SK-MEL-5 (cell line): ENCODE results near the gene SMTN. TPM values are rescaled to one million over a fixed set of nuclear protein-coding genes. Genes with fewer than 3 reads are reported as not detected.

ENCODE experiments used
- total RNA-seq: library from RNA; depleted of rRNA; stranded (reverse); fragments of >200 nt; shearing (Covaris generic); gene quantifications from 2 replicates; pipeline ENCODE4 v1.2.3, GENCODE V29; 2014; rRNA removed

Gene SMTN
- total RNA-seq, 1 experiment from 2014 or later: 10.1 TPM

Other genes with a start within 250 kb of the SMTN start
- 4.4 and 7.3 TPM in 2 replicates for gene MORC2, start 112.5 kb upstream of the SMTN start, total RNA-seq
- gene TUG1, start 112.1 kb upstream of the SMTN start, total RNA-seq: 37.1 and 44.2 TPM in 2 replicates
- 2.0 and 3.0 TPM in 2 replicates for gene SELENOM, start 26.2 kb downstream of the SMTN start, total RNA-seq
- gene INPP5J, start 41.6 kb downstream of the SMTN start, total RNA-seq: 0.19 and 0.26 TPM in 2 replicates
- gene PLA2G3, start 59.2 kb downstream of the SMTN start, total RNA-seq: 0.03 TPM in 1 of 2 replicates, not detected in the other
- 63.5 and 68.7 TPM in 2 replicates for gene RNF185, start 78.9 kb downstream of the SMTN start, total RNA-seq
- gene LIMK2, start 131.0 kb downstream of the SMTN start, total RNA-seq: 36.6 and 43.9 TPM in 2 replicates
- gene PIK3IP1, start 211.2 kb downstream of the SMTN start, total RNA-seq: 2.3 and 2.7 TPM in 2 replicates